Effector memory CD8-positive, alpha-beta T cell (primary cell): Measurements from ENCODE around the gene SKP1.
A peak's percentile ranks its signal among the peaks of the same experiment; 100 is the strongest.

ENCODE experiments used
- ATAC-seq: fragments of 150-1000 bp; cut with Tn5 transposase; replicated peaks from 2 replicates; pipeline ENCODE4 v1.10.0; 2021; ENCODE audit warnings: mild to moderate bottlenecking, moderate library complexity
- DNase-seq, 3 experiments: peaks; one replicate each; pipeline ENCODE4 v3.0.0; 2021
- H3K27ac Mint-ChIP-seq, 2 donors: one replicate each; pipeline ENCODE4 v1.8.0; 2022; ENCODE audit warnings: mild to moderate bottlenecking in 2 of 2, mixed read lengths in 2 of 2, moderate library complexity in 2 of 2
- H3K27me3 Mint-ChIP-seq, 2 donors: one replicate each; pipeline ENCODE4 v1.8.0; 2022; ENCODE audit warnings: mixed read lengths in 2 of 2
- H3K36me3 Mint-ChIP-seq: one replicate; pipeline ENCODE4 v1.8.0; 2022; ENCODE audit warnings: mild to moderate bottlenecking, moderate library complexity, mixed read lengths; ENCODE audit not compliant: insufficient read depth
- H3K4me1 Mint-ChIP-seq, 2 donors: one replicate each; pipeline ENCODE4 v1.8.0; 2022; ENCODE audit warnings: low read depth in 2 of 2, mixed read lengths in 2 of 2
- H3K4me3 Mint-ChIP-seq, 2 donors: one replicate each; pipeline ENCODE4 v1.8.0; 2022; ENCODE audit warnings: mild to moderate bottlenecking in 2 of 2, mixed read lengths in 2 of 2, moderate library complexity in 2 of 2
- H3K9me3 Mint-ChIP-seq, 2 donors: one replicate each; pipeline ENCODE4 v1.8.0; 2022; ENCODE audit warnings: mixed read lengths in 2 of 2

Gene SKP1

GRCh38 chr5:134203630-134204029 is 26.9 kb upstream of the SKP1 start:
- Mint-ChIP-seq H3K36me3 (peaks cover 79% of the 10 kb centered on the region), H3K4me3 (no peak overlapping the region), H3K27ac (peak overlapping the region in 1 of 2 donors; percentile 71), H3K4me1 (peaks cover 14 to 22% of the 10 kb centered on the region in 2 donors), H3K27me3 (no peaks in the 10 kb centered on the region), H3K9me3 (no peaks in the 10 kb centered on the region)
- no peak for ATAC-seq
- DNase-seq: no peak

GRCh38 chr5:134195666-134196065 is 18.9 kb upstream of the SKP1 start:
- H3K36me3 Mint-ChIP-seq: peaks cover 86% of the 10 kb centered on the region
- no peaks in the 10 kb centered on the region for H3K9me3 Mint-ChIP-seq
- peaks cover 0 to 3% of the 10 kb centered on the region in 2 donors for H3K4me1 Mint-ChIP-seq
- H3K4me3 Mint-ChIP-seq: no peak overlapping the region
- ATAC-seq (no peak), DNase-seq (no peak)
- H3K27ac Mint-ChIP-seq: peak overlapping the region; percentile 53 to 62
- no peaks in the 10 kb centered on the region for H3K27me3 Mint-ChIP-seq

GRCh38 chr5:134189031-134189430 is 12.3 kb upstream of the SKP1 start:
- no peaks in the 10 kb centered on the region for H3K4me1 Mint-ChIP-seq
- peaks cover 30% of the 10 kb centered on the region for H3K36me3 Mint-ChIP-seq
- no peaks in the 10 kb centered on the region for H3K9me3 Mint-ChIP-seq
- H3K27me3 Mint-ChIP-seq: no peaks in the 10 kb centered on the region
- H3K27ac Mint-ChIP-seq: no peak overlapping the region
- DNase-seq (no peak), ATAC-seq (no peak)
- no peak overlapping the region for H3K4me3 Mint-ChIP-seq

- Mint-ChIP-seq H3K27me3 (no peaks in the 10 kb centered on the region), H3K4me3 (no peak overlapping the region), H3K27ac (no peak overlapping the region), H3K4me1 (no peaks in the 10 kb centered on the region), H3K36me3 (peaks cover 22% of the 10 kb centered on the region), H3K9me3 (no peaks in the 10 kb centered on the region)
- ATAC-seq: no peak
- no peak for DNase-seq
Observed at GRCh38 chr5:134188092-134188491, 11.3 kb upstream of the SKP1 start.

- no peak overlapping the region for H3K4me3 Mint-ChIP-seq
Observed at GRCh38 chr5:134184155-134185135, 7.7 kb upstream of the SKP1 start.

GRCh38 chr5:134183481-134183880 is 6.7 kb upstream of the SKP1 start:
- DNase-seq (no peak), ATAC-seq (no peak)
- no peaks in the 10 kb centered on the region for H3K9me3 Mint-ChIP-seq
- H3K27me3 Mint-ChIP-seq: no peaks in the 10 kb centered on the region
- no peak overlapping the region for H3K27ac Mint-ChIP-seq
- H3K4me1 Mint-ChIP-seq: no peaks in the 10 kb centered on the region
- H3K4me3 Mint-ChIP-seq: no peak overlapping the region
- H3K36me3 Mint-ChIP-seq: peaks cover 5% of the 10 kb centered on the region

More at GRCh38 chr5:134184155-134185135, 7.7 kb upstream of the SKP1 start:
- no peaks in the 10 kb centered on the region for H3K27me3 Mint-ChIP-seq
- H3K27ac Mint-ChIP-seq: peak overlapping the region in 1 of 2 donors; percentile 39
- DNase-seq (peak; percentile 78 to 81 (median 79)), ATAC-seq (peak; percentile 98)
- no peaks in the 10 kb centered on the region for H3K4me1 Mint-ChIP-seq
- H3K9me3 Mint-ChIP-seq: no peaks in the 10 kb centered on the region
- H3K36me3 Mint-ChIP-seq: peaks cover 9% of the 10 kb centered on the region

GRCh38 chr5:134178096-134178419 is 1.3 kb upstream of the SKP1 start:
- H3K27me3 Mint-ChIP-seq: no peaks in the 10 kb centered on the region
- peak overlapping the region; percentile 93 to 95 for H3K4me3 Mint-ChIP-seq
- DNase-seq (no peak), ATAC-seq (no peak)
- peak overlapping the region; percentile 97 to 99 for H3K27ac Mint-ChIP-seq
- peaks cover 47% of the 10 kb centered on the region for H3K36me3 Mint-ChIP-seq
- peaks cover 10 to 27% of the 10 kb centered on the region in 2 donors for H3K4me1 Mint-ChIP-seq
- H3K9me3 Mint-ChIP-seq: no peaks in the 10 kb centered on the region

- Mint-ChIP-seq H3K4me1 (peaks cover 10 to 27% of the 10 kb centered on the region in 2 donors), H3K9me3 (no peaks in the 10 kb centered on the region), H3K36me3 (peaks cover 52% of the 10 kb centered on the region), H3K27me3 (no peaks in the 10 kb centered on the region), H3K4me3 (peak overlapping the region; percentile 93 to 95), H3K27ac (peak overlapping the region; percentile 97 to 99)
- DNase-seq (no peak), ATAC-seq (peak; percentile 26)
Observed at GRCh38 chr5:134177369-134178095, 782 bp upstream of the SKP1 start.

GRCh38 chr5:134175921-134176510 is 734 bp downstream of the SKP1 start:
- DNase-seq (no peak), ATAC-seq (peak; percentile 34)
- Mint-ChIP-seq H3K4me3 (peak overlapping the region; percentile 93 to 95), H3K4me1 (peaks cover 20 to 39% of the 10 kb centered on the region in 2 donors), H3K36me3 (peaks cover 64% of the 10 kb centered on the region), H3K27me3 (no peaks in the 10 kb centered on the region), H3K9me3 (no peaks in the 10 kb centered on the region), H3K27ac (peak overlapping the region; percentile 97 to 99)

- peaks cover 73% of the 10 kb centered on the region for H3K36me3 Mint-ChIP-seq
- H3K9me3 Mint-ChIP-seq: no peaks in the 10 kb centered on the region
- no peak for DNase-seq
- no peaks in the 10 kb centered on the region for H3K27me3 Mint-ChIP-seq
- H3K27ac Mint-ChIP-seq: peak overlapping the region; percentile 97 to 99
- no peak for ATAC-seq
- peak overlapping the region; percentile 93 to 95 for H3K4me3 Mint-ChIP-seq
- peaks cover 20 to 43% of the 10 kb centered on the region in 2 donors for H3K4me1 Mint-ChIP-seq
Observed at GRCh38 chr5:134174841-134175839, 1.6 kb downstream of the SKP1 start.

GRCh38 chr5:134171972-134172371 is 4.8 kb downstream of the SKP1 start:
- no peaks in the 10 kb centered on the region for H3K27me3 Mint-ChIP-seq
- DNase-seq (no peak), ATAC-seq (no peak)
- no peaks in the 10 kb centered on the region for H3K9me3 Mint-ChIP-seq
- no peak overlapping the region for H3K4me3 Mint-ChIP-seq
- H3K27ac Mint-ChIP-seq: no peak overlapping the region
- H3K4me1 Mint-ChIP-seq: peaks cover 32 to 52% of the 10 kb centered on the region in 2 donors
- H3K36me3 Mint-ChIP-seq: peaks cover 93% of the 10 kb centered on the region

GRCh38 chr5:134162592-134162991 is 14.2 kb downstream of the SKP1 start:
- H3K27me3 Mint-ChIP-seq: no peaks in the 10 kb centered on the region

More at GRCh38 chr5:134162592-134162991, 14.2 kb downstream of the SKP1 start:
- no peaks in the 10 kb centered on the region for H3K9me3 Mint-ChIP-seq
- DNase-seq (no peak), ATAC-seq (no peak)
- H3K36me3 Mint-ChIP-seq: peaks cover 97% of the 10 kb centered on the region
- H3K27ac Mint-ChIP-seq: peak overlapping the region in 1 of 2 donors; percentile 83
- H3K4me1 Mint-ChIP-seq: peaks cover 19 to 39% of the 10 kb centered on the region in 2 donors
- no peak overlapping the region for H3K4me3 Mint-ChIP-seq
